HEK293 (cell line): ENCODE data around the gene TBC1D16.

ENCODE experiments used
- CTCF ChIA-PET: fragments of 350-600 bp; formaldehyde crosslinking; extraction: SDS; loops from one replicate; lab custom pipeline; 2021; ENCODE audit warnings: antibody characterized with exemption; lab: Yijun Ruan, JAX
- POLR2A ChIA-PET: fragments of 300-600 bp; formaldehyde crosslinking; extraction: SDS; loops from one replicate; lab custom pipeline; 2020; ENCODE audit warnings: antibody characterized with exemption, inconsistent platforms; lab: Yijun Ruan, JAX
- H3K27ac ChIP-seq: fragments of 200-500 bp; sonication (Bioruptor generic); 2 replicates; pipeline ENCODE4 v1.5.1; 2014; ENCODE audit warnings: low read depth, low read length, control low read depth, inconsistent platforms; ENCODE audit errors: extremely low read depth
- H3K36me3 ChIP-seq, 2 experiments: fragments of 200-500 bp in 1 of 2; sonication (Bioruptor generic) in 1 of 2; 1 replicate in 1 of 2; 2 replicates in 1 of 2; pipeline ENCODE4 v1.5.1; 2014 to 2017; ENCODE audit warnings: inconsistent platforms in 2 of 2, low read length in 2 of 2; ENCODE audit not compliant: control insufficient read depth in 2 of 2, insufficient read depth in 1 of 2
- H3K4me1 ChIP-seq: fragments of 200-500 bp; sonication (Bioruptor generic); 2 replicates; pipeline ENCODE4 v1.5.1; 2014; ENCODE audit warnings: mild to moderate bottlenecking, low read length, inconsistent platforms; ENCODE audit not compliant: control insufficient read depth, insufficient read depth
- H3K4me3 ChIP-seq: 2 replicates; pipeline ENCODE4 v1.5.1; 2011; ENCODE audit warnings: low read depth, mild to moderate bottlenecking, control low read depth, low read length, moderate library complexity
- H3K9me3 ChIP-seq: fragments of 200-500 bp; sonication (Bioruptor generic); 2 replicates; pipeline ENCODE4 v1.5.1; 2014; ENCODE audit warnings: low read depth, low read length, inconsistent platforms; ENCODE audit not compliant: control insufficient read depth, insufficient read depth
- BCL11B ChIP-seq: fragments of 450-650 bp; formaldehyde crosslinking; IDR thresholded peaks from 2 replicates; pipeline ENCODE4 v1.5.1; 2016; ENCODE audit warnings: low read depth, missing biosample characterization, missing genetic modification characterization
- MYNN ChIP-seq: fragments of 450-650 bp; formaldehyde crosslinking; IDR thresholded peaks from 2 replicates; pipeline ENCODE4 v1.5.1; 2016; ENCODE audit warnings: missing biosample characterization, missing genetic modification characterization, borderline replicate concordance
- SALL2 ChIP-seq: fragments of 450-650 bp; formaldehyde crosslinking; IDR thresholded peaks from 2 replicates; pipeline ENCODE4 v1.5.0; 2017; ENCODE audit warnings: missing biosample characterization, mild to moderate bottlenecking, missing genetic modification characterization, borderline replicate concordance
- YY2 ChIP-seq: fragments of 450-650 bp; formaldehyde crosslinking; IDR thresholded peaks from 2 replicates; pipeline ENCODE4 v1.5.1; 2016; ENCODE audit warnings: missing biosample characterization, missing genetic modification characterization
- ZFHX2 ChIP-seq: fragments of 450-650 bp; formaldehyde crosslinking; conservative IDR thresholded peaks from 2 replicates; pipeline ENCODE4 v1.5.1; 2016; ENCODE audit warnings: missing biosample characterization, missing genetic modification characterization
- ZNF146 ChIP-seq: fragments of 450-650 bp; formaldehyde crosslinking; IDR thresholded peaks from 2 replicates; pipeline ENCODE4 v1.5.1; 2016; ENCODE audit warnings: missing biosample characterization, missing genetic modification characterization
- ZNF157 ChIP-seq: fragments of 450-650 bp; formaldehyde crosslinking; IDR thresholded peaks from 2 replicates; pipeline ENCODE4 v1.5.1; 2016; ENCODE audit warnings: missing biosample characterization, missing genetic modification characterization
- ZNF23 ChIP-seq: fragments of 450-650 bp; formaldehyde crosslinking; IDR thresholded peaks from 2 replicates; pipeline ENCODE4 v1.5.1; 2016; ENCODE audit warnings: missing biosample characterization, missing genetic modification characterization, borderline replicate concordance
- ZNF37A ChIP-seq: fragments of 450-650 bp; IDR thresholded peaks from 2 replicates; pipeline ENCODE4 v1.5.1; 2018; ENCODE audit warnings: missing biosample characterization, missing genetic modification characterization
- ZNF521 ChIP-seq: fragments of 450-650 bp; formaldehyde crosslinking; IDR thresholded peaks from 2 replicates; pipeline ENCODE4 v1.5.1; 2017; ENCODE audit warnings: missing biosample characterization, mild to moderate bottlenecking, missing genetic modification characterization
- ZNF558 ChIP-seq: fragments of 450-650 bp; formaldehyde crosslinking; IDR thresholded peaks from 2 replicates; pipeline ENCODE4 v1.5.1; 2016; ENCODE audit warnings: missing biosample characterization, missing genetic modification characterization
- ZNF623 ChIP-seq: fragments of 450-650 bp; formaldehyde crosslinking; IDR thresholded peaks from 2 replicates; pipeline ENCODE4 v1.5.1; 2016; ENCODE audit warnings: missing biosample characterization, missing genetic modification characterization
- ZNF660 ChIP-seq: fragments of 450-650 bp; IDR thresholded peaks from 2 replicates; pipeline ENCODE4 v1.5.1; 2018; ENCODE audit warnings: missing biosample characterization, mild to moderate bottlenecking, missing genetic modification characterization
- ZNF791 ChIP-seq: fragments of 450-650 bp; formaldehyde crosslinking; IDR thresholded peaks from 2 replicates; pipeline ENCODE4 v1.5.1; 2016; ENCODE audit warnings: missing biosample characterization, missing genetic modification characterization
- ZNF792 ChIP-seq: fragments of 450-650 bp; formaldehyde crosslinking; IDR thresholded peaks from 2 replicates; pipeline ENCODE4 v1.5.1; 2016; ENCODE audit warnings: missing biosample characterization, missing genetic modification characterization
- ZNF837 ChIP-seq: fragments of 450-650 bp; formaldehyde crosslinking; IDR thresholded peaks from 2 replicates; pipeline ENCODE4 v1.5.1; 2016; ENCODE audit warnings: missing biosample characterization, missing genetic modification characterization
- TF ChIP-seq, protein P1 (sequence below): fragments of 450-650 bp; formaldehyde crosslinking; IDR thresholded peaks from 2 replicates; pipeline ENCODE4 v1.5.1; 2017; ENCODE audit warnings: missing biosample characterization, missing genetic modification characterization
- TF ChIP-seq, protein P2 (sequence below): fragments of 450-650 bp; formaldehyde crosslinking; IDR thresholded peaks from 2 replicates; pipeline ENCODE4 v1.5.1; 2016; ENCODE audit warnings: missing biosample characterization, missing genetic modification characterization
- TF ChIP-seq, protein P3 (sequence below): fragments of 450-650 bp; formaldehyde crosslinking; IDR thresholded peaks from 2 replicates; pipeline ENCODE4 v1.5.1; 2016; ENCODE audit warnings: missing biosample characterization, missing genetic modification characterization
- TF ChIP-seq, protein P4 (sequence below): fragments of 450-650 bp; formaldehyde crosslinking; IDR thresholded peaks from 2 replicates; pipeline ENCODE4 v1.5.1; 2017; ENCODE audit warnings: missing biosample characterization, missing genetic modification characterization

The TBC1D16 gene

DNA sequence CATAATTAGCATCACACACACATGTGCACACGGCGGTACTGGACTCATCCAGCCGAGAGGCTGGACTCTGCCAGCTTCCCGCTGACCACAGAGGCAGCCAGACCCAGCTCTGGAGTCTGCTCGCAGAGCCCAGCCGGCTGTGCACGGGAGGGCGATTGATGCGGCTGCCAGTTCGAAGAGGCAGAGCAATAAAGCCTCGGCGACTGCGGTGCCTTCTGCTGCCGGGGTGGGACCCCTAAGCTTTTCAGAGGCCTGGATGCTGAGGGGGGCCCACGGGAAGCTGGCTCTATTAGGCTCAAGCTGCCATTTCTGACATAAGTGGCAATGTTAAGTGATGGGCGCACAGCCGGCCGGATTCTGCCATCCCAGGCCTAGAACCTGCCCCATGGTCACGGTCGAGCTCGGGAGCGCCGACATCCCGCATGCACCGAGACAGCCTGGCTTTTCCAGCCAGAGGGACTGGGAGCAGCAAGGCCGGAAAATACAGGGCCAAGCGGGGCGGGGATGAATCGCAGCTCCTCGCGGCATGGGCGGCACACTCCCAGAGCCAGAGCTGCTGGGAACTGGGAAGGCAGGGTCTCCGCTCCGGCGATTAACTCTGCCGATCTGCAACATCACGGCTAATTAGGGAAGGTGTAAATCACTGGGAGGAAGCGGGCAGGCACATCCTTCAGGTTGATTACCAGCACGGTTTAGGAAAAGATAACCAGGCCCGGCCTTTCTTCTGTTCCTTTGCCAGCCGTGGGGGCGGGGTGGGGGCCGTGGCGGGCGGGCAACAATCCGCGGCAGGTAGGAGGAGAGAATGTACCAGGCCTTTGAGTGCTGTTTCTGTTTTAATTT lies 57.7 kb downstream of the TBC1D16 start:
- Histone ChIP-seq H3K4me1 (no peaks in the 10 kb centered on the region), H3K27ac (no peak overlapping the region), H3K36me3 (peaks cover 0 to 2% of the 10 kb centered on the region in 2 experiments; a peak in 2 of 3 replicates), H3K9me3 (no peaks in the 10 kb centered on the region), H3K4me3 (no peak overlapping the region)
- ChIA-PET CTCF (interaction anchor here (0.6 to 1.3 kb wide), 6 partner anchors 132 to 350 kb away, joined by 3 to 4 read pairs (median 4); no protein-coding TSS in a partner anchor), POLR2A (no interaction called here)
- TF ChIP-seq, protein P1, sequence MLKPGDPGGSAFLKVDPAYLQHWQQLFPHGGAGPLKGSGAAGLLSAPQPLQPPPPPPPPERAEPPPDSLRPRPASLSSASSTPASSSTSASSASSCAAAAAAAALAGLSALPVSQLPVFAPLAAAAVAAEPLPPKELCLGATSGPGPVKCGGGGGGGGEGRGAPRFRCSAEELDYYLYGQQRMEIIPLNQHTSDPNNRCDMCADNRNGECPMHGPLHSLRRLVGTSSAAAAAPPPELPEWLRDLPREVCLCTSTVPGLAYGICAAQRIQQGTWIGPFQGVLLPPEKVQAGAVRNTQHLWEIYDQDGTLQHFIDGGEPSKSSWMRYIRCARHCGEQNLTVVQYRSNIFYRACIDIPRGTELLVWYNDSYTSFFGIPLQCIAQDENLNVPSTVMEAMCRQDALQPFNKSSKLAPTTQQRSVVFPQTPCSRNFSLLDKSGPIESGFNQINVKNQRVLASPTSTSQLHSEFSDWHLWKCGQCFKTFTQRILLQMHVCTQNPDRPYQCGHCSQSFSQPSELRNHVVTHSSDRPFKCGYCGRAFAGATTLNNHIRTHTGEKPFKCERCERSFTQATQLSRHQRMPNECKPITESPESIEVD (tag by site-specific recombination): no peak
- TF ChIP-seq MYNN: no peak
- no peak for TF ChIP-seq ZNF146 (tag by site-specific recombination)
- TF ChIP-seq, protein P2, sequence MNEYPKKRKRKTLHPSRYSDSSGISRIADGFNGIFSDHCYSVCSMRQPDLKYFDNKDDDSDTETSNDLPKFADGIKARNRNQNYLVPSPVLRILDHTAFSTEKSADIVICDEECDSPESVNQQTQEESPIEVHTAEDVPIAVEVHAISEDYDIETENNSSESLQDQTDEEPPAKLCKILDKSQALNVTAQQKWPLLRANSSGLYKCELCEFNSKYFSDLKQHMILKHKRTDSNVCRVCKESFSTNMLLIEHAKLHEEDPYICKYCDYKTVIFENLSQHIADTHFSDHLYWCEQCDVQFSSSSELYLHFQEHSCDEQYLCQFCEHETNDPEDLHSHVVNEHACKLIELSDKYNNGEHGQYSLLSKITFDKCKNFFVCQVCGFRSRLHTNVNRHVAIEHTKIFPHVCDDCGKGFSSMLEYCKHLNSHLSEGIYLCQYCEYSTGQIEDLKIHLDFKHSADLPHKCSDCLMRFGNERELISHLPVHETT: no peak
- no peak for TF ChIP-seq ZNF623 (tag by site-specific recombination)
- no peak for TF ChIP-seq ZNF157
- no peak for TF ChIP-seq BCL11B (tag by site-specific recombination)
- TF ChIP-seq, protein P3, sequence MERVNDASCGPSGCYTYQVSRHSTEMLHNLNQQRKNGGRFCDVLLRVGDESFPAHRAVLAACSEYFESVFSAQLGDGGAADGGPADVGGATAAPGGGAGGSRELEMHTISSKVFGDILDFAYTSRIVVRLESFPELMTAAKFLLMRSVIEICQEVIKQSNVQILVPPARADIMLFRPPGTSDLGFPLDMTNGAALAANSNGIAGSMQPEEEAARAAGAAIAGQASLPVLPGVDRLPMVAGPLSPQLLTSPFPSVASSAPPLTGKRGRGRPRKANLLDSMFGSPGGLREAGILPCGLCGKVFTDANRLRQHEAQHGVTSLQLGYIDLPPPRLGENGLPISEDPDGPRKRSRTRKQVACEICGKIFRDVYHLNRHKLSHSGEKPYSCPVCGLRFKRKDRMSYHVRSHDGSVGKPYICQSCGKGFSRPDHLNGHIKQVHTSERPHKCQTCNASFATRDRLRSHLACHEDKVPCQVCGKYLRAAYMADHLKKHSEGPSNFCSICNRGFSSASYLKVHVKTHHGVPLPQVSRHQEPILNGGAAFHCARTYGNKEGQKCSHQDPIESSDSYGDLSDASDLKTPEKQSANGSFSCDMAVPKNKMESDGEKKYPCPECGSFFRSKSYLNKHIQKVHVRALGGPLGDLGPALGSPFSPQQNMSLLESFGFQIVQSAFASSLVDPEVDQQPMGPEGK (tag by site-specific recombination): no peak
- no peak for TF ChIP-seq ZNF23 (tag by site-specific recombination)
- no peak for TF ChIP-seq ZNF521
- no peak for TF ChIP-seq ZNF791 (tag by site-specific recombination)
- no peak for TF ChIP-seq YY2
- TF ChIP-seq ZNF792 (tag by site-specific recombination): no peak
- no peak for TF ChIP-seq SALL2 (tag by site-specific recombination)
- no peak for TF ChIP-seq ZNF37A (tag by site-specific recombination)
- TF ChIP-seq, protein P4, sequence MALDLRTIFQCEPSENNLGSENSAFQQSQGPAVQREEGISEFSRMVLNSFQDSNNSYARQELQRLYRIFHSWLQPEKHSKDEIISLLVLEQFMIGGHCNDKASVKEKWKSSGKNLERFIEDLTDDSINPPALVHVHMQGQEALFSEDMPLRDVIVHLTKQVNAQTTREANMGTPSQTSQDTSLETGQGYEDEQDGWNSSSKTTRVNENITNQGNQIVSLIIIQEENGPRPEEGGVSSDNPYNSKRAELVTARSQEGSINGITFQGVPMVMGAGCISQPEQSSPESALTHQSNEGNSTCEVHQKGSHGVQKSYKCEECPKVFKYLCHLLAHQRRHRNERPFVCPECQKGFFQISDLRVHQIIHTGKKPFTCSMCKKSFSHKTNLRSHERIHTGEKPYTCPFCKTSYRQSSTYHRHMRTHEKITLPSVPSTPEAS: no peak
- TF ChIP-seq ZNF660 (tag by site-specific recombination): no peak
- no peak for TF ChIP-seq ZNF837 (tag by site-specific recombination)
- no peak for TF ChIP-seq ZNF558
- no peak for TF ChIP-seq ZFHX2 (tag by site-specific recombination)
